Body of pancreas (tissue), 4 donors: Measurements from ENCODE around the gene FBXO45.

Source experiments
- POLR2A ChIP-seq, 3 donors: fragments of 450-650 bp; IDR thresholded peaks; one replicate each; pipeline ENCODE4 v1.6.1; 2016; ENCODE audit warnings: antibody characterized with exemption in 3 of 3, mild to moderate bottlenecking in 2 of 3
- TF ChIP-seq, protein P1 (sequence below), 7 experiments: fragments of 450-650 bp in 4 of 7; fragments of 200-600 bp in 3 of 7; sonication (generic) in 3 of 7; IDR thresholded peaks; one replicate each; pipeline ENCODE4 v1.5.1; 2016 to 2019; ENCODE audit warnings: antibody characterized with exemption in 7 of 7

DNA sequence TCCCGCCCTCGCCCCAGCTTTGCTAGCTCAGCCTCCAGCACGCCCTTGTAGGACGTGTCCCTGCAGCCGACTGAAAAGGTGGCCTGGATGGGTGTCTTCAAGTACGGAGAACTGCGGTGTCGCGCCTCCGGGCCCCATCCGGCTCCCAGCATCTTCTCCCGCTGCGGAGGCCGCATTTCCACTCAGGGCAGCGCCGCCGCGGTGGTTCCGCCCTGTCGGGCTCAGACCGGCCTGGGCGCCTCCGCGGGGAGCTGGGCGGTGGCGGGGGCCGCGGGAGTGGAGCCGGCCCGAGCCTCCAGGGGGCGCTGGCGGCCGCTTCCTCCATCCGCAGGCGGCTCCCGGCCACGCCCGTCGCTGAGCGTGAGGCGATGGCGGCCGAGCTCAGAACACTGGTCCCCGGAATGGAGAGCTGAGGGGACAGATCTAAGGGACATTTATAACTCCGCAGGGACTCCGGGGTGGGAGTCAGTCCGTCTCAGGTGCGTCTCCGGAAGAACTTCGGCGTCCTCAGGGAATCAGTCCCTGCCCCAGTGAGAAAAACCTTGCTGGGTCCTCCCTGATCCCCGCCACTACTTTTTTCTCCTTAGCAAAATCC is 39.7 kb upstream of the FBXO45 start:
- TF ChIP-seq, protein P1, sequence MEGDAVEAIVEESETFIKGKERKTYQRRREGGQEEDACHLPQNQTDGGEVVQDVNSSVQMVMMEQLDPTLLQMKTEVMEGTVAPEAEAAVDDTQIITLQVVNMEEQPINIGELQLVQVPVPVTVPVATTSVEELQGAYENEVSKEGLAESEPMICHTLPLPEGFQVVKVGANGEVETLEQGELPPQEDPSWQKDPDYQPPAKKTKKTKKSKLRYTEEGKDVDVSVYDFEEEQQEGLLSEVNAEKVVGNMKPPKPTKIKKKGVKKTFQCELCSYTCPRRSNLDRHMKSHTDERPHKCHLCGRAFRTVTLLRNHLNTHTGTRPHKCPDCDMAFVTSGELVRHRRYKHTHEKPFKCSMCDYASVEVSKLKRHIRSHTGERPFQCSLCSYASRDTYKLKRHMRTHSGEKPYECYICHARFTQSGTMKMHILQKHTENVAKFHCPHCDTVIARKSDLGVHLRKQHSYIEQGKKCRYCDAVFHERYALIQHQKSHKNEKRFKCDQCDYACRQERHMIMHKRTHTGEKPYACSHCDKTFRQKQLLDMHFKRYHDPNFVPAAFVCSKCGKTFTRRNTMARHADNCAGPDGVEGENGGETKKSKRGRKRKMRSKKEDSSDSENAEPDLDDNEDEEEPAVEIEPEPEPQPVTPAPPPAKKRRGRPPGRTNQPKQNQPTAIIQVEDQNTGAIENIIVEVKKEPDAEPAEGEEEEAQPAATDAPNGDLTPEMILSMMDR (IDR thresholded peaks at IDR 0.05), result peak in 6 of 7 experiments; percentile 16 to 65 (median 55)
- no peak for TF ChIP-seq POLR2A (IDR thresholded peaks at IDR 0.05)
